Ovary (tissue), 3 donors: Measurements from ENCODE around the gene SALL4.

Experiments used
- POLR2A ChIP-seq: fragments of 450-650 bp; IDR thresholded peaks from one replicate; pipeline ENCODE4 v1.6.1; 2017; ENCODE audit warnings: antibody characterized with exemption, mild to moderate bottlenecking, moderate library complexity
- TF ChIP-seq, protein P1 (sequence below), 3 donors: fragments of 450-650 bp in 2 of 3; fragments of 200-600 bp in 1 of 3; IDR thresholded peaks; one replicate each; pipeline versions ENCODE4 v1.5.1 to v1.8.0; 2016 to 2022; ENCODE audit warnings: antibody characterized with exemption in 3 of 3, mild to moderate bottlenecking in 1 of 3
- donor health status: DM: no; HTN: no; CAD: no.

DNA sequence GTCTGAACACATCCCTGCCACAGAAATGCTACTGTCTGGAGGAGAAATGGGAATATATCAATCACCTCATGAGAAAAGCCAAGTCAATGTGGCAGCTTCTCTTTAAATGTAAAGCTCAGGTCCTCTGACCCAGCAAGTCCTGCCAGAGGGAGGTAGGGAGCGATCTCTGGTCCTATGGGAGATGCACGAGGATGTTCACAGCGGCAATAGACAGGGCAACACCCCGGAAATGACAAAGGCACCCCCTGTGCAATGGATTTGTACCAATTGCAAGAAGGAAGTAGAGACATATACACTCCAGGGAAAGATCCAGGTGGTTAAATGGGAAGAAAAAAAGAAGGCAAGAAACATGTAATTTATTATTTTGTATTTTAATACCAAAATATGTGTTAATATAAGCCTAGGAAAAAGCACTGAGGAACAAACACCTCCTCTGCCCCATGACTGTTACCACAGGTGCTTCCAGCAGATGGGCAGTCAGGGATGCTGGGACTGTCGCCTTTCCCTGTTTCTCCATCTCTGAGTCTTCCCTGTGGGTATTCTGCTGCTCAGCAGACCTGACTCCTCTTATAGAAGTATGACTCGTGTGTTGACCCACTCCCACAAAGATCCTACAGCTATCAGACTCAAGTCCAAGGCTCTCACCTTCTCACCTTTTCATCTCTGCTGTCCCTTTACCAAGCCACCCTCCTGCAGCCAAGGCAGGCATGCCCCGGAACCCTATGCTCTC lies 55.0 kb downstream of the SALL4 start:
- TF ChIP-seq, protein P1, sequence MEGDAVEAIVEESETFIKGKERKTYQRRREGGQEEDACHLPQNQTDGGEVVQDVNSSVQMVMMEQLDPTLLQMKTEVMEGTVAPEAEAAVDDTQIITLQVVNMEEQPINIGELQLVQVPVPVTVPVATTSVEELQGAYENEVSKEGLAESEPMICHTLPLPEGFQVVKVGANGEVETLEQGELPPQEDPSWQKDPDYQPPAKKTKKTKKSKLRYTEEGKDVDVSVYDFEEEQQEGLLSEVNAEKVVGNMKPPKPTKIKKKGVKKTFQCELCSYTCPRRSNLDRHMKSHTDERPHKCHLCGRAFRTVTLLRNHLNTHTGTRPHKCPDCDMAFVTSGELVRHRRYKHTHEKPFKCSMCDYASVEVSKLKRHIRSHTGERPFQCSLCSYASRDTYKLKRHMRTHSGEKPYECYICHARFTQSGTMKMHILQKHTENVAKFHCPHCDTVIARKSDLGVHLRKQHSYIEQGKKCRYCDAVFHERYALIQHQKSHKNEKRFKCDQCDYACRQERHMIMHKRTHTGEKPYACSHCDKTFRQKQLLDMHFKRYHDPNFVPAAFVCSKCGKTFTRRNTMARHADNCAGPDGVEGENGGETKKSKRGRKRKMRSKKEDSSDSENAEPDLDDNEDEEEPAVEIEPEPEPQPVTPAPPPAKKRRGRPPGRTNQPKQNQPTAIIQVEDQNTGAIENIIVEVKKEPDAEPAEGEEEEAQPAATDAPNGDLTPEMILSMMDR (IDR thresholded peaks at IDR 0.05): no peak
- TF ChIP-seq POLR2A: no peak
